ENCODE data around the gene FAM227A. TPM values are rescaled to one million over a fixed set of nuclear protein-coding genes. Genes with fewer than 3 reads are reported as not detected.

Gene FAM227A
- total and polyA plus RNA-seq, 2 of the 13 experiments (the other 11 are each of a cell fraction or from before 2014, with no cell fraction given), result 1.0 to 1.5 TPM

DNA sequence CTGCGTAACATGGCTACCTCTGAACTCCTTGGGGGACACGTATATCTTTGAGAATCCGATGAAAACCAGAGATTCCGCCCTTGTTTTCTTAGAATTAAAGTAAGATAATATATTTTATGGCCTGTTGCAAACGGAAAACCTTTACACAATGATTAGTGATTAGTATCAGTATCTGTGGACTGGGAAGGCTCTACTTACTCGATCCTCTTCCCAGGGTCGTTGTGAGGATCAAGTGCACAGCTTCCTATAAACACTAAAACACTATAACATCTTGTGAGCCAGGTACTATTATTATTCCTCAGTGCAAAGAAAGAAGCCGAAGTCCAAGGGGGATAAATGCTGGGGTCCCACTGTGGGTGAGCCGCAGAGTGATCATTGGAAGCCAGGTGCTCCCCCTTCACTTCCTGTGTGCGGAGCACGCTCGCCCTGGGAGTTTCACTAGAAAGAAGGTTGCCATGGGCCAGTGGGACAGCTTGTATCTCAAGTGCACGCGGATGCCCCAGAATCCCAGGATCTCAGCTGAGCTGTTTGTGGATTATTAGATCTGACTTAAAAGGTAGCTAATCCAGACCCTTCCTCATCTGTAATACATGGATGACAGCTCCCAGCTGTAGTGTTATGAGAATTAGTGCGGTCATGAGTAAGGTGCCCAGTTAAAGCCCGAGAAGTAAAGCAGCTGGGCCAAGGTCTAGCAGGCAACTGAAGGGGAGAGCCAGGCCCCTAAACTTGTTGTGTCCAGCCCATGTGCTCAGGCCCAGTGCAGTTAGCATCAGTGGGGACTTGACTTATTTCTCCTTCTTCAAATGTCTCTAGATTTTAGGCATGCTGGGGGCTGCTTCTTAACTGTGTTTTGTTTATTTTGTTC lies 1.1 kb upstream of the FAM227A start (continued):
- TF ChIP-seq, protein P1, sequence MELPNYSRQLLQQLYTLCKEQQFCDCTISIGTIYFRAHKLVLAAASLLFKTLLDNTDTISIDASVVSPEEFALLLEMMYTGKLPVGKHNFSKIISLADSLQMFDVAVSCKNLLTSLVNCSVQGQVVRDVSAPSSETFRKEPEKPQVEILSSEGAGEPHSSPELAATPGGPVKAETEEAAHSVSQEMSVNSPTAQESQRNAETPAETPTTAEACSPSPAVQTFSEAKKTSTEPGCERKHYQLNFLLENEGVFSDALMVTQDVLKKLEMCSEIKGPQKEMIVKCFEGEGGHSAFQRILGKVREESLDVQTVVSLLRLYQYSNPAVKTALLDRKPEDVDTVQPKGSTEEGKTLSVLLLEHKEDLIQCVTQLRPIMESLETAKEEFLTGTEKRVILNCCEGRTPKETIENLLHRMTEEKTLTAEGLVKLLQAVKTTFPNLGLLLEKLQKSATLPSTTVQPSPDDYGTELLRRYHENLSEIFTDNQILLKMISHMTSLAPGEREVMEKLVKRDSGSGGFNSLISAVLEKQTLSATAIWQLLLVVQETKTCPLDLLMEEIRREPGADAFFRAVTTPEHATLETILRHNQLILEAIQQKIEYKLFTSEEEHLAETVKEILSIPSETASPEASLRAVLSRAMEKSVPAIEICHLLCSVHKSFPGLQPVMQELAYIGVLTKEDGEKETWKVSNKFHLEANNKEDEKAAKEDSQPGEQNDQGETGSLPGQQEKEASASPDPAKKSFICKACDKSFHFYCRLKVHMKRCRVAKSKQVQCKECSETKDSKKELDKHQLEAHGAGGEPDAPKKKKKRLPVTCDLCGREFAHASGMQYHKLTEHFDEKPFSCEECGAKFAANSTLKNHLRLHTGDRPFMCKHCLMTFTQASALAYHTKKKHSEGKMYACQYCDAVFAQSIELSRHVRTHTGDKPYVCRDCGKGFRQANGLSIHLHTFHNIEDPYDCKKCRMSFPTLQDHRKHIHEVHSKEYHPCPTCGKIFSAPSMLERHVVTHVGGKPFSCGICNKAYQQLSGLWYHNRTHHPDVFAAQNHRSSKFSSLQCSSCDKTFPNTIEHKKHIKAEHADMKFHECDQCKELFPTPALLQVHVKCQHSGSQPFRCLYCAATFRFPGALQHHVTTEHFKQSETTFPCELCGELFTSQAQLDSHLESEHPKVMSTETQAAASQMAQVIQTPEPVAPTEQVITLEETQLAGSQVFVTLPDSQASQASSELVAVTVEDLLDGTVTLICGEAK (IDR thresholded peaks at IDR 0.05), result no peak
- TF ChIP-seq, protein P1 (CRISPR knock-in tag; IDR thresholded peaks at IDR 0.05), result no peak
- no peak for TF ChIP-seq NR2F6 (IDR thresholded peaks at IDR 0.05)
- TF ChIP-seq NR2F6 (CRISPR knock-in tag; IDR thresholded peaks at IDR 0.05), result 0 out of 2 replicates have a peak, but pooled peaks have one; percentile 13
- TF ChIP-seq ZNF766 (CRISPR knock-in tag; IDR thresholded peaks at IDR 0.05; ENCODE audit: borderline replicate concordance), result 0 out of 2 replicates have a peak, but pooled peaks have one; percentile 17
- TF ChIP-seq YEATS4 (CRISPR knock-in tag; IDR thresholded peaks at IDR 0.05; ENCODE audit: borderline replicate concordance), result 0 out of 2 replicates have a peak, but pooled peaks have one; percentile 53
- no peak for TF ChIP-seq HNRNPL (IDR thresholded peaks at IDR 0.05; ENCODE audit: low read depth, low read length)
- no peak for TF ChIP-seq FOXP1 (IDR thresholded peaks at IDR 0.05)
- no peak for TF ChIP-seq FOXP1 (CRISPR knock-in tag; IDR thresholded peaks at IDR 0.05)
- no peak for TF ChIP-seq ZZZ3 (CRISPR knock-in tag; IDR thresholded peaks at IDR 0.05; ENCODE audit: borderline replicate concordance)
- TF ChIP-seq ZNF510 (CRISPR knock-in tag; IDR thresholded peaks at IDR 0.05; ENCODE audit: low read depth), result no peak
- TF ChIP-seq, protein P2, sequence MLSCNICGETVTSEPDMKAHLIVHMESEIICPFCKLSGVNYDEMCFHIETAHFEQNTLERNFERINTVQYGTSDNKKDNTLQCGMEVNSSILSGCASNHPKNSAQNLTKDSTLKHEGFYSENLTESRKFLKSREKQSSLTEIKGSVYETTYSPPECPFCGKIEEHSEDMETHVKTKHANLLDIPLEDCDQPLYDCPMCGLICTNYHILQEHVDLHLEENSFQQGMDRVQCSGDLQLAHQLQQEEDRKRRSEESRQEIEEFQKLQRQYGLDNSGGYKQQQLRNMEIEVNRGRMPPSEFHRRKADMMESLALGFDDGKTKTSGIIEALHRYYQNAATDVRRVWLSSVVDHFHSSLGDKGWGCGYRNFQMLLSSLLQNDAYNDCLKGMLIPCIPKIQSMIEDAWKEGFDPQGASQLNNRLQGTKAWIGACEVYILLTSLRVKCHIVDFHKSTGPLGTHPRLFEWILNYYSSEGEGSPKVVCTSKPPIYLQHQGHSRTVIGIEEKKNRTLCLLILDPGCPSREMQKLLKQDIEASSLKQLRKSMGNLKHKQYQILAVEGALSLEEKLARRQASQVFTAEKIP (CRISPR knock-in tag; IDR thresholded peaks at IDR 0.05; ENCODE audit: borderline replicate concordance), result no peak
- TF ChIP-seq, protein P3, sequence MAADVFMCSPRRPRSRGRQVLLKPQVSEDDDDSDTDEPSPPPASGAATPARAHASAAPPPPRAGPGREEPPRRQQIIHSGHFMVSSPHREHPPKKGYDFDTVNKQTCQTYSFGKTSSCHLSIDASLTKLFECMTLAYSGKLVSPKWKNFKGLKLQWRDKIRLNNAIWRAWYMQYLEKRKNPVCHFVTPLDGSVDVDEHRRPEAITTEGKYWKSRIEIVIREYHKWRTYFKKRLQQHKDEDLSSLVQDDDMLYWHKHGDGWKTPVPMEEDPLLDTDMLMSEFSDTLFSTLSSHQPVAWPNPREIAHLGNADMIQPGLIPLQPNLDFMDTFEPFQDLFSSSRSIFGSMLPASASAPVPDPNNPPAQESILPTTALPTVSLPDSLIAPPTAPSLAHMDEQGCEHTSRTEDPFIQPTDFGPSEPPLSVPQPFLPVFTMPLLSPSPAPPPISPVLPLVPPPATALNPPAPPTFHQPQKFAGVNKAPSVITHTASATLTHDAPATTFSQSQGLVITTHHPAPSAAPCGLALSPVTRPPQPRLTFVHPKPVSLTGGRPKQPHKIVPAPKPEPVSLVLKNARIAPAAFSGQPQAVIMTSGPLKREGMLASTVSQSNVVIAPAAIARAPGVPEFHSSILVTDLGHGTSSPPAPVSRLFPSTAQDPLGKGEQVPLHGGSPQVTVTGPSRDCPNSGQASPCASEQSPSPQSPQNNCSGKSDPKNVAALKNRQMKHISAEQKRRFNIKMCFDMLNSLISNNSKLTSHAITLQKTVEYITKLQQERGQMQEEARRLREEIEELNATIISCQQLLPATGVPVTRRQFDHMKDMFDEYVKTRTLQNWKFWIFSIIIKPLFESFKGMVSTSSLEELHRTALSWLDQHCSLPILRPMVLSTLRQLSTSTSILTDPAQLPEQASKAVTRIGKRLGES (CRISPR knock-in tag; IDR thresholded peaks at IDR 0.05; ENCODE audit: borderline replicate concordance), result no peak
- TF ChIP-seq ZNF720 (CRISPR knock-in tag; IDR thresholded peaks at IDR 0.05), result no peak
- no peak for TF ChIP-seq ZNF605 (CRISPR knock-in tag; IDR thresholded peaks at IDR 0.05)
- TF ChIP-seq, protein P4, sequence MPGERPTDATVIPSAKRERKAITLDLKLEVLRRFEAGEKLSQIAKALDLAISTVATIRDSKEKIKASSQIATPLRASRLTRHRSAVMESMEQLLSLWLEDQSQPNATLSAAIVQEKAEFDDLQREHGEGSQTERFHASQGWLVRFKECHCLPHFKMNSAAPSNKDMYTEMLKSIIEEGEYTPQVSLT (CRISPR knock-in tag; IDR thresholded peaks at IDR 0.05; ENCODE audit: borderline replicate concordance, low read depth), result no peak

Data from HepG2 (cell line).